GM18502 (cell line): ENCODE data around the gene ELN.

Experiments
- ATAC-seq: cut with Tn5 transposase; IDR thresholded peaks from one replicate; pipeline ENCODE4 v1.9.1; 2021; ENCODE audit warnings: mild to moderate bottlenecking; ENCODE audit not compliant: unreplicated experiment, poor library complexity

Gene ELN

DNA sequence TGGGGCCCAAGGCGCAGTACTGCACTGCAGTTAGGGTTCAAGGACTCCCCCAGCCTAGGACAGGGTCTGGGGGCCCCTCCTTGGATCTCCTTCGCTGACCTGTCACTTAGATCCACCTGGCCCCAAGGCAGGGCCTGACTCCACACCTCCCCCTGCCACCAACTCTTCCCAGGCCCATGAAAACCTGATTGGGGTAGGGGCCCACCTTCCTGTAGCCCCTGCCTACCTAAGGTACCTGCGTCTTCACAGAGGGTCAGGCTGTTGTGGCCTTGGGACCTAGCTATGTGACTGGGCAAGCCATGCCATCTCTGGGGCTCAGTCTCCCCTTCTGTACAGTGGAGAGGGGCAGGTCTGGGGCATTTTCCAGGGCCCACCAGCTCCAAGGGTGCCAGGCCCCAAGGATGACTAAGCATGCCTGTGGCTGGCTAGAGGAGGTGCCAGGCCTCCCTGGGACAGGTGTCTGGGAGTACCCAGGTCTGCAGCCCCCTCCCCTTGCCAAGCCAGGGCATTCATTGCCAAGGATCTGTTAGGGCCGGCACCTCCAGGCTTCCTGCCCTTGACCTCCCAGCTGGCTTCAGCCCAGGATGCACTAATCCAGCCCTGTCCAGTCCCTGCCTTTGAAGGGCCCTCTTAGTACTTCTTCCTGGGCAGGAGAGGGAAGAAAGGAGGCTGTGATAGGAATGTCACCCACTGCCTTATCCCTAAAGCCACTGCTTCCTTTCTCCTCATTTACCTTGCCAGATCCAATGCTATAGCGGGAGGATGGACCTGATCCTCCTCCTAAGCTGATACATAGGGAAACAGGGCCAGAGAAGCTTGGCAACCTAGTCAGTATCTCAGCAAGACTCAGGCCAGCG, 57.0 kb downstream of the ELN start:
- ATAC-seq = no peak

DNA sequence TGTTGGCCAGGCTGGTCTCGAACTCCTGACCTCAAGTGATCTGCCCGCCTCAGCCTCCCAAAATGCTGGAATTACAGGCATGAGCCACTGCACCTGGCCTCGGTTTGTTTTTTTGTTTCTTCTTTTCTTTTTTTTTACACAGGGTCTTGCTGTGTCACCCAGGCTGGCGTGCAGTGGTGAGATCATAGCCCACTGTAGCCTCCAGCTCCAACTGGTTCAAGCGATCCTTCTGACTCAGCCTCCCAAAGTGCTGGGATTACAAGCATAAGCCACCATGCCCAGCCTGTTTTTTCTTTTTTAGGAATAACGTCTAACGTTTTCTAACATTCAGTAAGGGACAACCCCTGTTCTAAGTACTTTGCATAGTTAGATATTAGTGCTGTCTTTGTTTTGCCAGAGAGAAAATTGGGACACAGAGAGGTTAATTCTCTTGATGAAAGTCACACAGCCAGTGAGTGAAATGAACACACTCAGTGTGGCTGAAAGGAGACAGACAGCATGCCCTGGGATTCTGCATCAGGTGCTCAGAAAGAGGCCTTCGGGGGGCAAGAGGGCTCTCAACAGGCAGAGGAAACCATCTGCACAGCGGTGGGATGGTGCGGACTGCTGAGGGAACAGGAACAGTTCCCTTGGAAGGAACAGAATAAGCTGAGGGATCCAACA, 59.9 kb downstream of the ELN start:
- no peak for ATAC-seq

DNA sequence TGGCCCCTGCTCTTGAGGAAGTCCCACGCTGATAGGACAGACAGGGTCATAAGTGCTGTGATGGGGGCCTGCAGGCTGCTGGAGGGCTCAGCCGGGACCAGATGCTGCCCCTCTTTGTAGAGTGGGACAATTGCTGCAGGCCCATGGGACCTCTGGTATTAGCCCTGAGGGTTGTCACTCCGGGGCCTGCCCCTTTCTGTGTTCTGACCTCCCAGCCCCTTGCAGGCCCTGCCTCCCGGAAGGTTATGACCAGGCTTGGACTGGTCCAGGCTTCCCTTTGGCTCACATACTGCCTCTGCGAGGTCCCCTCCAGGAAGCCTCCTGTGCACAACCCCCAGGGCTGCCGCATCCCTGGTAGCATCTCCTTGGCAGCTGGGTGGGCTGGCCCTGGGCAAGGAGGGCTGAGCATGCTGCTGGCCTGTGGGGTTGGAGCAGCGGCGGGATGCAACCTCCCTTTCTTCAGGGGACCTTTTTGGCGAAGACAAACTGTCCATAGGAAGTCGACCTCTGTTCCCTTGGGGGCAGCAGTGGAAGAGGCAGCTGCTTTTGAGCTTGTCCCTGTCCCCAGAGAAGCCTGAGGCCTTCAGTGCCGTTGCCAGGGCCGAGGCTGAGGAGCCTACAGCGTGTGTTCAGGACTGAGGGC, 64.5 kb downstream of the ELN start:
- no peak for ATAC-seq

DNA sequence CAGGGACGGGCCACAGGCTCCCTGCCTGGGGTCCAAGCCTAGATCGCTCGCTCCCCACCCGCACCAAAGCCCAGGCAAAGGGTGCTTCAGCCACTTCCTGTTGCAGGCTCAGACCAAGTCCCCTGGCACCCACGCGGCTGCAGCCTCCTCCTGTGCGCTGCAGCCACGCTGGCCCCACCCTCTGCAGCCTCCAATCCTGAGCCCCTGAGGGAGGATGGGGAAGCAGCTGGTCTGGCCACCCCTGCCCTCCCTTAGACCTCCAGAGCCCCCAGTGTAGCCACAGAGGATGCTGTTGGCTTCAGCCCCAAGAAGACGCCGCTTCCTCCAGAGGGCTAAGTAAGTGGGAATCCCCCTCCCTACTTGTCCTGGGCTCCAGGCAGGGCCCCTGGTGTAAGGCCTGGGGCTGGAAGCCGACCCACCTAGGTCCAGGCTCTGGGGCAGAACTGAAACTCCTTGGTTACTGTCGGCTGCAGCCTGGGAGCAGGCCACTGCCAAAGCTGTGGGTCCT, 65.0 kb downstream of the ELN start:
- ATAC-seq = peak; percentile 55

DNA sequence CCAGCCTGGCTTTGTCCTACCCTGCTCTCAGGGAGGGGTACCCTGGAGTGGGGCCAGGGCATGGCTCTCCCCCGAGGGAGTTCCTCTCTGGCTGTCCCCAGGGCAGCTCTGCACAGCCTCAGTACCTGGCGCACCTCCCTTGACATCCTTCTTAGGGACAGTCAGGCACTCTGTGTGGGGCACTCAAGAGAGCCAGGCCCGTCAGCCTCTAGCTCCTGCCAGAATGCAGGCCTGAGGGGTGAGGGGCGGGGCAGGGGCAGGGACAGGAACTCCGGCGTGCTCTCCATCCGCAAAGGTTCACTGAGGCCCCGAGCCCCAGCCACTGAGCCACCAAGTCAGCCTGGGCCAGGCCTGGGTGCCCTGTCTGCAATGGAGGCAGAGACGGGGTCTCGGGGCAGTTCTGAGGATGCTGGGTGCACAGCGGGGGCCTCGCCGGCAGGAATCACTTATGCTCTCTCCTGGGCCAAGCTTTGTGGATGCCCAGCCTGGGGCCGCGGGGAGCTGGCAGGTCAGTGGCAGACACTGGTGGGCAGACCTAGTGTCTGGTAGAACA, 65.8 kb downstream of the ELN start:
- ATAC-seq = peak; percentile 11

DNA sequence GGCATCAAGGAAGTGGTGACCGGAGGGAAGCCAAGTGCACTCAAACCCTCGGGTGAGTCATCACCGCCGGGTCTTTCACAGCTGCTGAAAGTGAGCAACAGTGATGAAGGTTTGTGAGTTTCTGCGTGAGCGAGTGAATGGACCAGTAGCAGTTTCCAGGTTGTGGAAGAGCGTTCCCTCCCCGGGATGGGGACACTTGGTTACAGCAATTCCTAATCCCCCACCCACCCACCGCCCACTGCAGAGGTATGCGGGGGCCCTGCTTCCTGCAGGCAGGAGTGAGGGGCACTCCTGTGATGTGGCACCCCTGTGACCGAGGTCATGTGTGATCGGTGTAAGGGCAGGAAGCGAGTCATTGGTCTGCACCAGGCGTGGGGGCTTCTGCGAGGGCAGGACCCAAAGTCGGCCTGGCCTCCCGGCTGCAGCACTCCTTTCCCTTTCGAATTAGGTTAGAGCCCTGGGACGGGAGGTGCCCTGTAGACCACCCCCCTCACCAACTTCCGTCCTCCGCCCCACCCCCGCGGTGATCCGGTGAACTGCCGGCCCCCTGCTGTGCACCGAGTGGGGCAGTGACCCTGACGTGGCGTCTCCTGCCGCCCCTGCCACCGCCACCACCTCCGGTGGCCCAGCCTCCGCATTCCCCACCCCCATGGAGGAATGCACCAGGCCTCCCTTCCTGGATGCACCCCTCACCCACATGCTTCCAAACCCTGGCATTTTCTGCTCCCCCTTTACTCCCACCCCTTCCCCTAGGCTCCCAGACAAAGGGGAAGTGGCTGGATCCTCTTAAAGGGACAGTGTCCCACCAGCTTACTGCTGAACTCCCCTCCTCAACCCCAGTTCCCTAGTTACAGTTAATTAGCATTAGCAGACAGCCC, 66.5 kb downstream of the ELN start:
- ATAC-seq = peak; percentile 56

DNA sequence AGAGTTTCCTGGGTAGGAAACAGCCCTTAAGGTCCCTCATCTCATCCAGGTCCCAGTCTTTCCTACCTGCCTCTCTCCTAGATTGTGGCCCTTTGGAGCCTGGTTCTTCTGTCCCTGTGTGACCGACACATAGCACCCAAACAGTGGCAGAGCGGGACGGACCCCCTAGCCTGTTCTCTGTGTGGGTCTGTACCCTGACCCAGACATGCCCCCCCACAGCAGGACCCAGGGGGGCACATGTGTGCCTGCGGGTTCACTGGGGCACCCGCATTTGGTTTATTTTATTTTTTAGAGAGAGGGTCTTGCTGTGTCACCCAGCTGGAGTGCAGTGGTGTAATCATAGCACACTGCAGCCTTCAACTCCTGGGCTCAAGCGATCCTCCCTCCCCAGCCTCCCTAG, 67.2 kb downstream of the ELN start:
- no peak for ATAC-seq

DNA sequence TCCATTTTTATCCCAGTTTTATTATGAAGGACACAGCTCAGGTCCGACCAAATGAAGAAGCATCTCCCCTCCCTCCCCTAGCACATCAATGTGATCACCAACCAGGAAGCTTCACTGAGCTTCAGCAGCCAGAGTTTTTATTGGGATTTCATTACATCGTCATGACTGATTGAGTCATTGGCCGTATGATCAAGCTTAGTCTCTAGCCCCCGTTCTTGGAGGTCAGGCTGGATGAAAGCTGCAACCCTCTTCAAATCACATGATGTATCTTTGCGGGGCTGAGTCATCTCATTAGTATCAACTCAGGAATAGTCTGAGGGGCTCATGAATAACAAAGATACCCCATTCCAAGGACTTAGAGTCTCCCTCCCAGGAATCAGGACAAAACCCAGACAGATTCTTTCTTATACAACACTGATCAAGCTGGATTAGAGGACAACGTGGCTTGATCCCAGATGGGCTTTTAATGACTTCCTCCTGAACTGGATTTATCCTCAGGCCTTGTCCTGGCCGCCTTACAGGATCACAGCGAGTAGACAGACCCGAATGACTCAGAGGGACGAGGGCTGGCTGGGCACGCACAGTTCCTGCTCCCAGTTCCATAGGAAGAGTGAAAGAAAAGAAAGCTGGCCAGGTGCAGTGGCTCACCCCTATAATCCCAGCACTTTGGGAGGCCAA, 70.1 kb downstream of the ELN start:
- ATAC-seq = no peak

DNA sequence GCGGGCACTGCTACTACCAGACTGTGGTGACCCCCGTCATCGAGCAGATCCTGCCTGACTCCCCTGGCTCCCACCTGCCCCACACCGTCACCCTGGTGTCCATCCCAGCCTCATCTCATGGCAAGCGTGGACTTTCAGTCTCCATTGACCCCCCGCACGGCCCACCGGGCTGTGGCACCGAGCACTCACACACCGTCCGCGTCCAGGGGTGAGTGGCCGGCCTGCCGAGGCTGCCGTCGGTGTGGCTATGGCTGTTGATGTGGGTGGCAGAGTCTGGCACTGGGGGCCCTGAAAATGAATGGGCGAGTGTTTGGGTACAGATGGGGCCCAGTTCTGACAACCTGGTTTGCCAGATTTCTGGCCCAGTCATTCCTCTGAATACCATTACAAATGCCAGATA, 71.1 kb downstream of the ELN start:
- ATAC-seq = no peak

DNA sequence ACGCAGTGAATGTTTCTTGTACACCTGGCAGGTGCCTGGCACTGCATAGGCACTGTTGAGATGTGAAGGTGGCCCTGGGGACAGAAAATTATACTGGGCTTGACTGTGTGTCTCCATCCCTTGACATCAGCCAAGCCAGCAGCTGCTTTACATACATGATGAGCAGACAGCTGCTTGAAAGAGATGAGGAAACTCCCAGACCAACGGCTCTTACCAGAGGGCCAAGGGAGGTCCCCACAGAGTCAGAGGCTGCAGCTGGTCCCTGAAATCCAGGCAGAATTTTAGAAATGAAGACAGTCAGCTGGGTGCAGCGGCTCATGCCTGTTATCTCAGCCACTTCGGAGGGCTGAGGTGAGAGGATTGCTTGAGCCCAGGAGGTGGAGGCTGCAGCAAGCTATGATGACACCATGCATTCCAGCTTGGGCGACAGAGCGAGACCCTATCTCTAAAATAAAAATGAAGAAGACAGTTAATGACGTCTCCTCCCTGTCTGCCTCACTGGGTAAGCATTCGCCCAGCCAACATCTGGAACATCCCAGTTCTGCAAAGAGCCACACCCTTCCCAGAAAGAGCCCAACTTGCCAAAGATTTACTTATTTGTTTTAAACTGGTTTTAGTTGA, 73.2 kb downstream of the ELN start:
- peak; percentile 90 for ATAC-seq

DNA sequence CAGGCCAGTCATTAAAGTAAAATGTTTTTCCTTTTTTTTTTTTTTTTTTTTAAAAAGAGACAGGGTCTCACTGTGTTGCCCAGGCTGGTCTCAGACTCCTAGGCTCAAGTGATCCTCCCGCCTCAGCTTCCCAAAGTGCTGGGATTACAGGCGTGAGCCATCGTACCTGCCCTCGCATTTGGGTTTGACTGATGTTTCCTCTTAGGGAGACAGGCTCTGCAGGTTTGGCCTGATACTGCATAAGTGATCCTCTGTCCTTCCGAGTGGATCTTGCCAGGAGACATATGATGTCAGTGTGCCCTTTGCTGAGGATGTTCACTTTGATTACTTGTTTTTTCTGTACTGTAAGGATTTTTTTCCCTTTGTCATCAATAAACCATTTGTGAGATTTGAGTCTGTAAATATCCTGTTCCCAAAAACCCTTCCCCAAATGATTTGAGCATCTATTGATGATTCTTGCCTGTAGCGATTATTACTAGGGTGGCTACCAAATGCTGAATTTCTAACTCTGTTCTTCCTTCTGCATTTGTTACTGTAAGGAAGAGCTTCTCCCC, 75.3 kb downstream of the ELN start:
- no peak for ATAC-seq

DNA sequence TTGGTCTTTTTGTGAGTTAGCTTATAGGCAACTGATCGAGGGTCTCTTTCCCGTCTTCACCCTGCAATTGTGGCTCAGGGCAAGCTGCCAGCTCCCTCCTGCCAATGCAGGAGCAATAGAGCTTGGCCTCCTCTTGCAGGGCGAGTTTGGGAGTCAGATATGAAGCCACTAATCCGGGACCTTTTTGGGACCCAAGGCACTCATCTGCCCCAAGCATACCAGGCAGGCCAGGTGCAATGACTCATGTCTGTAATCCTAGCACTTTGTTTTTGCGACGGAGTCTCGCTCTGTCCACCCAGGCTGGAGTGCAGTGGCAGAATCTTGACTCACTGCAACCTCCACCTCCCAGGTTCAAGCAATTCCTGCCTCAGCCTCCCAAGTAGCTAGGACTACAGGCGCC, 76.7 kb downstream of the ELN start:
- ATAC-seq = no peak

DNA sequence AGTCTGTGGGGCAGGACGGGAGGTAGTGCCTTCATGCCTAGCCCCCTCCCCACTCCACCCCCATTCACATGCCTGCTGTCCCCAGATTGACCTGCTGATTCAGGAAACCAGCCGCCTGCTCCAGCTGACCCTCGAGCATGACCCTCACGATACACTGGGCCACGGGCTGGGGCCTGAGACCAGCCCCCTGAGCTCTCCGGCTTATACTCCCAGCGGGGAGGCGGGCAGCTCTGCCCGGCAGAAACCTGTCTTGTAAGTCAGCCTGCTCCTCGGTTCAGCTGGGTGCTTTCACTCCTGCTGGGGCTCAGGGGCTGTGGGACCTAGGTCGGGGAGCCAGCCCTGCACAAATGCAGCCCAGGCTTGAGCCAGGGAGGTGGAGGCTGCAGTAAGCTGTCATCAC, 78.0 kb downstream of the ELN start:
- ATAC-seq = no peak

DNA sequence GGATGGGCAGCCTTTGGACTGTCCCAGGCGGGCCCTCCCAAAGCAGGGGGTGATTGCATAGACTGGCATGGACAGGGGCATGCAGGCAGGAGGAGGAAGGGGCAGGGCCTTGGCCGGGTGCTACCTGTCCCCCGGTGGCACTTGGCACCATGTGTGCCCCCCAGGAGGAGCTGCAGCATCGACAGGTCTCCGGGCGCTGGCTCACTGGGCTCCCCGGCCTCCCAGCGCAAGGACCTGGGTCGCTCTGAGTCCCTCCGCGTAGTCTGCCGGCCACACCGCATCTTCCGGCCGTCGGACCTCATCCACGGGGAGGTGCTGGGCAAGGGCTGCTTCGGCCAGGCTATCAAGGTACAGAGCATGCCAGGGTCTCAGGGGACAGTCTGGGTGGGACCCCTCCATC, 78.9 kb downstream of the ELN start:
- ATAC-seq = no peak

DNA sequence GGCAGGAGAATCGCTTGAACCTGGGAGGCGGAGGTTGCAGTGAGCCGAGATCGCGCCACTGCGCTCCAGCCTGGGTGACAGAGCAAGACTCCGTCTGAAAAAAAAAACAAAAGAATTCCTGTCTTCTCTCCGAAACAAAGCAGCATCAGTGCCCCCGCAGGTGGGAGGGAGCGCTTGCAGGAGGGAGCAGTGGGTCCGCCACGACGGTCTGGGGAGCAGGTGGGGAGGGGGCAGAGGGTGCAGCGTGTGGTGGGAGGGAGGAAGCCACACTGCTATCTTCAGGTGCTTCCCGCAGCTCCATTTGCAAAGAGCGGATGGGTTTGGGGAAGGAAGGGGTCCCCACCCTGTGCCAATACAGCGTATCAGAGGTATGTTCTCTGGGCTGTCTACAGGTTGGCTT, 87.4 kb downstream of the ELN start:
- ATAC-seq = no peak

DNA sequence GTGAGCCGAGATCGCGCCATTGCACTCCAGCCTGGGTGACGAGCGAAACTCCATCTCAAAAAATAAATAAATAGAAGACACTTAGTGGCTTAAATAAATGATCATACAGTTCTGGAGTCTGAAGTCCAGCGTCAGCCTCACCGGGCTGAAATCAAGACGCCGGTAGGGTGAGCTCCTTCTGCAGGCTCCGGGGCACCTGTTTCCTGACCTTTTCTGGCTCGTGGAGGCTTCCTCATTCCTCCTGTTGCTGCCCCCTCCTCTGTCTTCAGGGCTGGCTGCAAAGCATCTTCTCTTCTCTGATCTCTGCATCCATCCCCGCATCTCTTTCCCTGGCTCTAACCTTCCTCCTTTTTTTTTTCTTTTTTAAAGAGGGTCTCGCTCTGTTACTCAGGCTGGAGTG, 88.4 kb downstream of the ELN start:
- ATAC-seq = no peak
